ENCODE results near the gene PDXP.

Gene PDXP

GRCh38 chr22:37621352-37621860 lies 37.1 kb upstream of the PDXP start:
- no peak for DNase-seq
- H3K4me3 ChIP-seq (ENCODE audit: low read depth, low read length) = no peak overlapping the region
- H3K27ac ChIP-seq = no peak overlapping the region
- H3K9me3 ChIP-seq (ENCODE audit: severe bottlenecking) = no peaks in the 10 kb centered on the region
- H3K27me3 ChIP-seq (ENCODE audit: insufficient read depth, low read depth, severe bottlenecking) = no peaks in the 10 kb centered on the region
- TF ChIP-seq CTCF (IDR thresholded peaks at IDR 0.05; ENCODE audit: low read depth, low read length) = no peak
- peaks cover 38% of the 10 kb centered on the region for H3K36me3 ChIP-seq

GRCh38 chr22:37623075-37624016 lies 35.2 kb upstream of the PDXP start:
- Histone ChIP-seq H3K4me3 (ENCODE audit: low read depth, low read length) (no peak overlapping the region), H3K27ac (no peak overlapping the region), H3K36me3 (peaks cover 28% of the 10 kb centered on the region), H3K9me3 (ENCODE audit: severe bottlenecking) (no peaks in the 10 kb centered on the region), H3K27me3 (ENCODE audit: insufficient read depth, low read depth, severe bottlenecking) (no peaks in the 10 kb centered on the region)
- DNase-seq = peak; percentile 74
- TF ChIP-seq CTCF (IDR thresholded peaks at IDR 0.05; ENCODE audit: low read depth, low read length) = peak; percentile 66

GRCh38 chr22:37624017-37624365 lies 34.5 kb upstream of the PDXP start:
- TF ChIP-seq CTCF (IDR thresholded peaks at IDR 0.05; ENCODE audit: low read depth, low read length) = no peak
- no peaks in the 10 kb centered on the region for H3K9me3 ChIP-seq (ENCODE audit: severe bottlenecking)
- H3K27me3 ChIP-seq (ENCODE audit: insufficient read depth, low read depth, severe bottlenecking) = no peaks in the 10 kb centered on the region
- H3K27ac ChIP-seq = no peak overlapping the region
- DNase-seq = no peak
- no peak overlapping the region for H3K4me3 ChIP-seq (ENCODE audit: low read depth, low read length)
- H3K36me3 ChIP-seq = peaks cover 21% of the 10 kb centered on the region

- DNase-seq = no peak
- H3K36me3 ChIP-seq = peaks cover 21% of the 10 kb centered on the region
- no peak overlapping the region for H3K27ac ChIP-seq
- TF ChIP-seq CTCF (IDR thresholded peaks at IDR 0.05; ENCODE audit: low read depth, low read length) = no peak
- no peaks in the 10 kb centered on the region for H3K27me3 ChIP-seq (ENCODE audit: insufficient read depth, low read depth, severe bottlenecking)
- no peak overlapping the region for H3K4me3 ChIP-seq (ENCODE audit: low read depth, low read length)
- H3K9me3 ChIP-seq (ENCODE audit: severe bottlenecking) = no peaks in the 10 kb centered on the region
Measured at GRCh38 chr22:37624876-37625275, 33.6 kb upstream of the PDXP start.

GRCh38 chr22:37625737-37626136 lies 32.8 kb upstream of the PDXP start:
- no peak for DNase-seq
- Histone ChIP-seq H3K9me3 (ENCODE audit: severe bottlenecking) (no peaks in the 10 kb centered on the region), H3K27me3 (ENCODE audit: insufficient read depth, low read depth, severe bottlenecking) (no peaks in the 10 kb centered on the region), H3K4me3 (ENCODE audit: low read depth, low read length) (no peak overlapping the region), H3K36me3 (peaks cover 21% of the 10 kb centered on the region), H3K27ac (no peak overlapping the region)
- no peak for TF ChIP-seq CTCF (IDR thresholded peaks at IDR 0.05; ENCODE audit: low read depth, low read length)
